Chondrocyte (in vitro differentiated cells): Measurements from ENCODE around the gene ENTREP1. TPM values are rescaled to one million over a fixed set of nuclear protein-coding genes. Genes with fewer than 3 reads are reported as not detected.
A peak's percentile ranks its signal among the peaks of the same experiment; 100 is the strongest.

Source experiments
- DNase-seq: peaks from one replicate; pipeline ENCODE4 v3.0.0; 2021; ENCODE audit warnings: mixed read lengths, low spot score
- H3K27ac Mint-ChIP-seq: one replicate; pipeline ENCODE4 v1.8.0; 2021; ENCODE audit warnings: mild to moderate bottlenecking, moderate library complexity, mixed read lengths; ENCODE audit not compliant: unreplicated experiment
- H3K27me3 Mint-ChIP-seq: 2 replicates; pipeline ENCODE4 v1.8.0; 2021; ENCODE audit warnings: low read depth, mixed read lengths
- H3K36me3 Mint-ChIP-seq: 2 replicates; pipeline ENCODE4 v1.8.0; 2021; ENCODE audit warnings: low read depth, mixed read lengths
- H3K4me1 Mint-ChIP-seq: 2 replicates; pipeline ENCODE4 v1.8.0; 2021; ENCODE audit warnings: low read depth, mild to moderate bottlenecking, mixed read lengths
- H3K4me3 Mint-ChIP-seq: one replicate; pipeline ENCODE4 v1.8.0; 2021; ENCODE audit warnings: mild to moderate bottlenecking, moderate library complexity, mixed read lengths; ENCODE audit not compliant: unreplicated experiment
- H3K9me3 Mint-ChIP-seq: 2 replicates; pipeline ENCODE4 v1.8.0; 2021; ENCODE audit warnings: low read depth, mixed read lengths
- CTCF ChIP-seq: fragments of 200-600 bp; sonication (generic); IDR thresholded peaks from 2 replicates; pipeline ENCODE4 v1.5.0; 2021; ENCODE audit warnings: antibody characterized with exemption, mild to moderate bottlenecking, moderate library complexity
- total RNA-seq: library from RNA; stranded (reverse); gene quantifications from 3 replicates; pipeline ENCODE4 v1.2.1, GENCODE V29; 2021

Gene ENTREP1
- total RNA-seq, 1 donor from 2014 or later = 3.6 TPM

DNA sequence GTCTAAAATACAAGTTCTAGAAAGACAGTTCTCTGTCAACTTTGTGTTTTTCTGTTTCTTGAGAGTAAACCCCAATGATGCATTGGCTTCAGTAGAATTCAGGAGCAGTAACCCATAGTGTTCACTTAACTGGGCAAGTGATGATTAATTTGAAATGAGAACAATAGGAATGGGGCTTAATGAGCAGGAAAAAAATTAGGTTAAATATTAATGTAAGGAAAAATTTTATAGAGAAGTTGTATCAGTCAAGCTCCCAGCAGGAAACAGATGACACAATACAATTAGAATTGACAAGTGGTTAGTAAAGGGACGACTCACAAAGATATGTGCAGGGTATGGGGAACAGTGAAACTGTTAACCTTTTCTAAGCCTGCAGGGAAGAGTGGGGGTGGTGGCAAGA is 38.2 kb downstream of the ENTREP1 start:
- Mint-ChIP-seq H3K4me3 (no peak overlapping the region), H3K9me3 (peaks cover 1% of the 10 kb centered on the region), H3K27ac (no peak overlapping the region), H3K27me3 (peaks cover 33% of the 10 kb centered on the region), H3K4me1 (no peaks in the 10 kb centered on the region), H3K36me3 (peaks cover 5% of the 10 kb centered on the region)
- no peak for TF ChIP-seq CTCF
- DNase-seq = no peak

GRCh38 chr9:69364510-69365150 is 39.6 kb downstream of the ENTREP1 start:
- H3K4me1 Mint-ChIP-seq = no peaks in the 10 kb centered on the region
- H3K9me3 Mint-ChIP-seq = peaks cover 8% of the 10 kb centered on the region
- H3K27me3 Mint-ChIP-seq = peaks cover 30% of the 10 kb centered on the region
- H3K36me3 Mint-ChIP-seq = peaks cover 9% of the 10 kb centered on the region
- no peak for TF ChIP-seq CTCF
- DNase-seq = no peak
- H3K27ac Mint-ChIP-seq = no peak overlapping the region
- H3K4me3 Mint-ChIP-seq = no peak overlapping the region

DNA sequence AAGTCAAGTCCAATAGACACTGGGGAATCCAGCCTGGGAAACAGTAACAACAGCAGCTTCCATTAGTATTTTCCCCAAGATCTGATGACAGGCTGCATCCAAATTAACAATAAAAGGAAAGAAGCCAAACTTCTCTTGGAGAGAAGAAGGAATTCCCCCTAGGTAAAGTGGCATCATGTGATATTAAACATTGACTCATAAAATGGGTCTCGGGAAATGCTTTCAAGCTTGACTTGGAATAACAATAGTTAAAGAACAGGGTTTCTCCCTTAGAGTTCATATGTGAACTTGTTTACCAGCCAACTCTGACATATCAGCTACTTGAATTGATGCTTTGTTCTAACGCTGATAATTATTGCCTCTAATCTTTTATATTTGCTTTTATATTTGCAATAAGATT is 45.4 kb downstream of the ENTREP1 start:
- Mint-ChIP-seq H3K27ac (no peak overlapping the region), H3K4me3 (no peak overlapping the region), H3K4me1 (peaks cover 7% of the 10 kb centered on the region), H3K27me3 (no peaks in the 10 kb centered on the region), H3K9me3 (peaks cover 8% of the 10 kb centered on the region), H3K36me3 (peaks cover 6% of the 10 kb centered on the region)
- TF ChIP-seq CTCF = no peak
- DNase-seq = no peak

DNA sequence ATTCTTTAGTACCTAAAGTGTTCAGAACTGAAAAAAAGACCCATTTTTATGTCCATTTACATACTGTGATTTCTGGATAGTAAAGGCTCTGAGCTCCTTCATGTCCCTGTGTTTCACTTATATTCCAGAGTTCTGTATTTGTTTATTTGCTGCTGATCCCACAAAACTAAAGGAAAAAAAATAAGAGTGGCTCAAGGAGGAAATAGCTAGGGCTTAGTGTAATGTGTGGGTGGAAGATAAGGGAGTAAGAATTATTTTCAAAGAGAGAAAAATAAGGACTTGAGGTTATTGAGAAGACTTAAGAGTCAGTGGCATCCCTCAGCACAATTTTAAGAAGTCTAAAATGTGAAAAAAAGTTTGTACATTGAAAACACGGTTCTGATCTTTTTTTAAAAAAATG is 46.0 kb downstream of the ENTREP1 start:
- H3K36me3 Mint-ChIP-seq = peaks cover 6% of the 10 kb centered on the region
- no peaks in the 10 kb centered on the region for H3K27me3 Mint-ChIP-seq
- H3K9me3 Mint-ChIP-seq = peaks cover 8% of the 10 kb centered on the region
- TF ChIP-seq CTCF = no peak
- no peak for DNase-seq
- no peak overlapping the region for H3K4me3 Mint-ChIP-seq
- no peak overlapping the region for H3K27ac Mint-ChIP-seq
- H3K4me1 Mint-ChIP-seq = peaks cover 7% of the 10 kb centered on the region

DNA sequence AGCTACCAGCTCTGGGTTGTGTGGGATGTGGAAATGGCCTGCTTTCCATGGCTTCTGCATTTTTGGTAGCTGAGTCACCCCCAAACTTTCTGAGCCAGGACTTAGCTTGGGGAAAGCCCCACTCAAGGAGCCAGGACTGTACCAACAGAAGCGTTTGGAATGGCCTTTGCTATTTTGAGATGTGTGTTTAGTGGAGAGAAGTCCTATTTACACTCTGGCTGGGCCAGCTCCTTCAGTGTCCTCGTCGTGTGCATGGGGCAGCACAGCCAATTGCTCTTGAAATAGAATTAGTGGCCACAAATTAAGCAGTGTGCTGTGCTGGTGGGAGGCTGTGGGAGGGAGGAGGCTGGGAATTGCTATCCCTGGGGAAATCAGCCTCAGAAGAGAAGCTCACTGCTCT is 51.6 kb downstream of the ENTREP1 start:
- no peak for DNase-seq
- no peak overlapping the region for H3K4me3 Mint-ChIP-seq
- peaks cover 43% of the 10 kb centered on the region for H3K4me1 Mint-ChIP-seq
- TF ChIP-seq CTCF = no peak
- peak overlapping the region; percentile 67 for H3K27ac Mint-ChIP-seq
- H3K9me3 Mint-ChIP-seq = no peaks in the 10 kb centered on the region
- H3K27me3 Mint-ChIP-seq = no peaks in the 10 kb centered on the region
- no peaks in the 10 kb centered on the region for H3K36me3 Mint-ChIP-seq
